GM20000 (cell line): ENCODE results near the gene BCAS1.

ENCODE experiments used
- DNase-seq: peaks from one replicate; pipeline ENCODE4 v3.0.0; 2012; ENCODE audit warnings: low spot score
- TF ChIP-seq, protein P1 (sequence below): IDR thresholded peaks from 2 replicates; pipeline ENCODE4 v1.5.1; 2012; ENCODE audit warnings: mild to moderate bottlenecking, control low read depth; ENCODE audit errors: extremely low read depth, missing control alignments

Gene BCAS1

GRCh38 chr20:53914091-53914780 lies 156.2 kb downstream of the BCAS1 start:
- no peak for DNase-seq
- TF ChIP-seq, protein P1, sequence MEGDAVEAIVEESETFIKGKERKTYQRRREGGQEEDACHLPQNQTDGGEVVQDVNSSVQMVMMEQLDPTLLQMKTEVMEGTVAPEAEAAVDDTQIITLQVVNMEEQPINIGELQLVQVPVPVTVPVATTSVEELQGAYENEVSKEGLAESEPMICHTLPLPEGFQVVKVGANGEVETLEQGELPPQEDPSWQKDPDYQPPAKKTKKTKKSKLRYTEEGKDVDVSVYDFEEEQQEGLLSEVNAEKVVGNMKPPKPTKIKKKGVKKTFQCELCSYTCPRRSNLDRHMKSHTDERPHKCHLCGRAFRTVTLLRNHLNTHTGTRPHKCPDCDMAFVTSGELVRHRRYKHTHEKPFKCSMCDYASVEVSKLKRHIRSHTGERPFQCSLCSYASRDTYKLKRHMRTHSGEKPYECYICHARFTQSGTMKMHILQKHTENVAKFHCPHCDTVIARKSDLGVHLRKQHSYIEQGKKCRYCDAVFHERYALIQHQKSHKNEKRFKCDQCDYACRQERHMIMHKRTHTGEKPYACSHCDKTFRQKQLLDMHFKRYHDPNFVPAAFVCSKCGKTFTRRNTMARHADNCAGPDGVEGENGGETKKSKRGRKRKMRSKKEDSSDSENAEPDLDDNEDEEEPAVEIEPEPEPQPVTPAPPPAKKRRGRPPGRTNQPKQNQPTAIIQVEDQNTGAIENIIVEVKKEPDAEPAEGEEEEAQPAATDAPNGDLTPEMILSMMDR, result no peak

GRCh38 chr20:53911301-53911700 lies 159.1 kb downstream of the BCAS1 start:
- TF ChIP-seq, protein P1, result no peak
- DNase-seq, result no peak

- DNase-seq, result no peak
- TF ChIP-seq, protein P1, result no peak
Observed at GRCh38 chr20:53910351-53911002, 159.9 kb downstream of the BCAS1 start.

DNA sequence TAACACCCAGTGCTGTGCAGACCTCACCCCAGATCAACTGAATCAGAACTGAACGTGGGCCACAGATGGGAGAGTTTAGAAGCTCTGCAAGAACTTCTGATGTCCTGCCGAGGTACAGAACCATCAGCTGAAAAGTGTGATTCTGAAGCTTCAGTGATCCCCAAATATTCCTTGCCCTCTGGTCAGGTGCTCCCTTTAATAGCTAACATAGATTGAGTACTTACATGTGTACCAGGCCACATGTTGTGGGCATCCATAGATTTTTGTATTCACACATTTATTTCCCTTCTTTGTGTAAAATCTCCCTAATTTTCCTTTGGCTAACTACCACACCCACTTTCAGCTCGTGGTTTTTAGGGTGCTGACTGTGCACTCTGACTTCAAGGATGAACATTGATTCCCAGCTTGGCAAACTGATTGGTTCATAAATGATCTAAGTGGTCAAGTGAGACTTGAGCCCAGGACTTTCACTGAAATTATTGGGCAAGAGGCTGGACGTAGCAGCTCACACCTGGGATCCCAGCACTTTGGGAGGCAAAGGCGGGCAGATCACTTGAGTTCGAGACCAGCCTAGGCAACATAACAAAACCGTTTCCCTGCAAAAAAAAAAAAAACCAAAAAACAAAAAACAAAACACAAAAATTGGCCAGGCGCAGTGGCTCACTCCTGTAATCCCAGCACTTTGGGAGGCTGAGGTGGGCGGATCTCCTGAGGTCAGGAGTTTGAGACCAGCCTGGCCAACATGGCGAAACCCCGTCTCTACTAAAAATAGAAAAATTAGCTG lies 162.2 kb downstream of the BCAS1 start:
- no peak for DNase-seq
- TF ChIP-seq, protein P1, result no peak

- TF ChIP-seq, protein P1, result no peak
- no peak for DNase-seq
Observed at GRCh38 chr20:53905820-53906191, 164.6 kb downstream of the BCAS1 start.

DNA sequence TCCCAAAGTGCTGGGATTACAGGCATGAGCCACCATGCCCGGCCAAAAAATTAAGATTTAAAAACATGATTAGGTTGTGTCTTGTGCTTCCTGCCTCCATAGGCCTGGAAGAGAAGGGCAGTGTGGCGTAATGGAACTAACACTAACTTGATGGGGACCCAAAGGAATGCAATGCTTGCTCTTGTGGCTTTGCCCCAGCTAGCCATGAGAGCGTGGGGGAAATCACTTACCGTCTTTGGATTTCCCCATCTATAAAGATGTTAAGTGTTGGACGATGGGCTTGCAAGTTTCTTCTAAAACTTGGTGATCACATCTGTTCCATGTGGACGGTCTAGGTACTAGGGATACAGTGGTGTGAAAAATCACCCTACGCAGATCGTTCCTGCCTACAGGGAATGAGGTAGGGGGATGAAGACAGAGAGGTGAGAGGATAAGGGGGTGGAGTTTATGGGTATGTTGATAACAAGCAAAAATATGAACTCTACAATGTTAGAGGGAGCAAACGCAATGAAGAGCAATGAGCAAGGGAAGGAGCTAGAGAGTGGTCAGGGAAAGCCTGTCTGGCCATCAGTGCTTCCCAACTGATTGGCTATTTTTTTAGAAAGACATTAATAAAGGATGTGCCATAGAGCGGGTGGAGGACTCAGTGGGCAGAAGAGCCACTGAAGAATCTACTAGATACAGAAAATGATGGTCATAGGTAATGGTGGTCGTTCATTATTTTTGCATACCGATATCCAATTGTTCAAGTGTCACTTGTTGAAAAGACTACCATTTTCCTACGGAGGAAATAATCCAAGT lies 165.2 kb downstream of the BCAS1 start:
- DNase-seq, result peak; percentile 37
- TF ChIP-seq, protein P1, result no peak
